C4-2B (cell line): ENCODE results near the gene BMERB1.
"Not testable (repeated sequence)": the region's sequence is repeated elsewhere in the genome, so short reads cannot be mapped to it uniquely, and the experiment has no call there.

ENCODE experiments used
- H3K27ac ChIP-seq: fragments of 450-650 bp; 2 replicates; pipeline ENCODE4 v1.5.1; 2017
- ZFX ChIP-seq: fragments of 450-650 bp; IDR thresholded peaks from 2 replicates; pipeline ENCODE4 v1.6.1; 2017
- TF ChIP-seq, protein P1 (sequence below): fragments of 450-650 bp; conservative IDR thresholded peaks from 2 replicates; pipeline ENCODE4 v1.5.1; 2017; ENCODE audit warnings: mild to moderate bottlenecking

The BMERB1 gene

DNA sequence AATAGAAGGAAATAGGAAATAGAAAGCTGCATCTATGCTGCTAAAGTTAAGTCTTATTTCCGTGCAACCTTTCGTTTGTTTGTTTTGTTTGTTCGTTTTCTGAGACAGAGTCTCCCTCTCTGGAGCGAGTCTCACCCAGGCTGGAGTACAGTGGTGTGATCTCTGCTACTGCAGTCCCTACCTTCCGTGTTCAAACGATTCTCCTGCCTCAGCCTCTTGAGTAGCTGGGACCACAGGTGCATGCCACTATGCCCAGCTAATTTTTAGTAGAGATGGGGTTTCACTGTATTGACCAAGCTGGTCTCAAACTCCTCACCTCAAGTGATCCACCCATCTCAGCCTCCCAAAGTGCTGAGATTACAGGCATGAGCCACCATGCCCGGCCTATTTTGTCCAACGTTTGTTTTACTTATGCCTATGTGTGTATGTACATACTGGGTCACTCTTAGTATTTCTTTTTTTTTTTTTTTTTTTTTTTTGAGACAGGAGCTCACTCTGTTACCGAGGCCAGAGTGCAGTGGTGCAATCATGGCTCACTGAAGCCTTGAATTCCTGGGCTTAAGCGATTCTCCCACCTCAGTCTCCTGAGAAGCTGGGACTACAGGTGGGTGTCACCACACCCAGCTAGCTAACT, 16.8 kb downstream of the BMERB1 start:
- no peak for TF ChIP-seq ZFX
- TF ChIP-seq, protein P1, sequence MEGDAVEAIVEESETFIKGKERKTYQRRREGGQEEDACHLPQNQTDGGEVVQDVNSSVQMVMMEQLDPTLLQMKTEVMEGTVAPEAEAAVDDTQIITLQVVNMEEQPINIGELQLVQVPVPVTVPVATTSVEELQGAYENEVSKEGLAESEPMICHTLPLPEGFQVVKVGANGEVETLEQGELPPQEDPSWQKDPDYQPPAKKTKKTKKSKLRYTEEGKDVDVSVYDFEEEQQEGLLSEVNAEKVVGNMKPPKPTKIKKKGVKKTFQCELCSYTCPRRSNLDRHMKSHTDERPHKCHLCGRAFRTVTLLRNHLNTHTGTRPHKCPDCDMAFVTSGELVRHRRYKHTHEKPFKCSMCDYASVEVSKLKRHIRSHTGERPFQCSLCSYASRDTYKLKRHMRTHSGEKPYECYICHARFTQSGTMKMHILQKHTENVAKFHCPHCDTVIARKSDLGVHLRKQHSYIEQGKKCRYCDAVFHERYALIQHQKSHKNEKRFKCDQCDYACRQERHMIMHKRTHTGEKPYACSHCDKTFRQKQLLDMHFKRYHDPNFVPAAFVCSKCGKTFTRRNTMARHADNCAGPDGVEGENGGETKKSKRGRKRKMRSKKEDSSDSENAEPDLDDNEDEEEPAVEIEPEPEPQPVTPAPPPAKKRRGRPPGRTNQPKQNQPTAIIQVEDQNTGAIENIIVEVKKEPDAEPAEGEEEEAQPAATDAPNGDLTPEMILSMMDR: no peak
- H3K27ac ChIP-seq: no peak overlapping the region

DNA sequence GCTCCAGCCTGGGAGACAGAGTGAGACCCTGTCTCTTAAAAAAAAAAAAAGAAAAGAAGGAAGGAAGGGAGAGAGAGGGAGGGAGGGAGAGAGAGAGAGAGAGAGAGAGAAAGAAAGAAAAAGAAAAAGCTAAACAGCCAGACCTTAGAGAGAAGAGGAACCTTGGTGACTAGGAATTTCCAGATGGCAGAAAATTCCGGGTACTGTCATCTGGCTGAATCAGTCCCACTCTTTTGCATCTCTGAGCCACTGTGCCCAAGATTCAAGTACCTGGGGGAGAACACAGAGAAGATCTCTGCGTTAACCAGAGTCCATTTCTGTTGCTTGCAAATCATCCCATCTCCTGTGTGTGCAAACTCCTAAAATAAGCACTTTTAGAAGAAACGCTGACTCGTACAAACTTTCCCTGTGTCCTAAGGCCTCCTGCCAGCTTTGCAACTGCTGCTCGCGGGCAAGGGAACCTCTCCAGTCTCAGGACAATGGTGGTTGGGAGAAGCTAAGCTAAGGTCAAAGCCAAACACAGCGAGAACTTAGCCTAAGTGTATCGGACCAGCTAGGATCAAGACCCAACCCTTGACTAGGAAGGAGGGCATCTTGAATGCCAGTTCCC, 18.0 kb downstream of the BMERB1 start:
- no peak overlapping the region for H3K27ac ChIP-seq
- no peak for TF ChIP-seq ZFX

DNA sequence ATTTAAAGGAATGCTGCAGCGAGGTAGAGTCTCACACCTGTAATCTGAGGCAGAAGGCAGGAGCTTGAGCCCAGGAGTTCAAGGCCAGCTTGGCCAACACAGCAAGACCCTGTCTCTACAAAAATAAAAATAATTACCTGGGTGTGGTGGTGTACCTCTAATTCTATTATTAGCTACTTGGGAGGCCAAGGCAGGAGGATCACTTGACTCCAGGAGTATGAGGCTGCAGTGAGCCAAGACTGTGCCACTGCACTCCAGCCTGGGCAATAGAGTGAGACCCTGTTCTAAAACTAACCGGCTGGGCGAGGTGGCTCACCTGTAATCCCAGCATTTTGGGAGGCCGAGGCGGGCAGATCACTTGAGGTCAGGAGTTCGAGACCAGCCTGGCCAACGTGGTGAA, 18.9 kb downstream of the BMERB1 start:
- H3K27ac ChIP-seq: not testable (repeated sequence)

DNA sequence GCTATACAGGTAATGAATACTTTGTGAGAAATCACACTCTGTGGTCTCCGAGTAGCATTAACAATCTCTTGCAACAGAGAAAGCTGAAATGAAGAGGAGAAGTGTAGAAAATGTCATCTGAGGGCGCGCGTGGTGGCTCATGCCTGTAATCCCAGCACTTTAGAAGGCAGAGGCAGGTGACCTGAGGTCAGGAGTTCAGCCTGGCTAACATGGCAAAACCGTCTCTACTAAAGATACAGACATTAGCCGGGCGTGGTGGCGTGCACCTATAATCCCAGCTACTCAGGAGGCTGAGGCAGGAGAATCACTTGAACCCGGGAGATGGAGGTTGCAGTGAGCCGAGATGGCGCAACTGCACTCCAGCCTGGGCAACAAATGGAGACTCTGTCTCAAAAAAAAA, 20.5 kb downstream of the BMERB1 start:
- H3K27ac ChIP-seq: not testable (repeated sequence)

DNA sequence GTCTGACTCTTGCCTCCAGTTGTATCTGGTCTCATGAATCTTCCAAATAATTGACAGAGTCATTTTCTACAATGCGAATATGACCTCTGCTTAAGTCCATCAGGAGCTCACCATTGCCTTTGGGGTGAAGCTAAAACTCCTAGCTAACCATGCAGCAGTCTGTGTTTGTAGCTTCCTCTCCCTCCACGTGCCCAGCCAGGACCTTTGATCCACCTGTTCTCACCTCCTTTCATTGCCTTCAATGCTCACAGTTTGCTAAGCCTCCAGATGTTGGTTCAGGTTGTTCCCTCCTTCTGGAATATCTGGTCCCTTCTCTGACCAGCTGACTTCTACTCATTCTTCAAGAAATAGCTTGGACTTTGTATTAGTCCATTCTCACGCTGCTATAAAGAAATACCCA, 23.0 kb downstream of the BMERB1 start:
- no peak overlapping the region for H3K27ac ChIP-seq
- TF ChIP-seq ZFX: no peak
- TF ChIP-seq, protein P1: no peak

DNA sequence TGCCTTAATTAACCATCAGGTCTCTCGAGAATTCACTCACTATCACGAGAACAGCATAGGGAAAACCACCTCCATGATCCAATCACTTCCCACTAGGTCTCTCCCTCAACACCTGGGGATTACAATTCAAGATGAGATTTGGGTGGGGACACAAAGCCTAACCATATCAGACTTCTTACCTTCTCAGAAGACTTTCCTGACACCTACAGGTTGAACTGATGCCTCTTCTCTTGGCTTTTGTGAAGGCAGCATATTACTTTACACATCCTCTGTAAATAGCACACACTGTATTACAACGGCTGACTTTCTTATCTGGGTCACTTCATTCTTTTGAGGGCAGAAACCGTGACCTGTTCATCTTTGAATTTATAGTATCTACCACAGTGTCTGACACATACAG, 23.6 kb downstream of the BMERB1 start:
- TF ChIP-seq, protein P1: peak; percentile 25
- TF ChIP-seq ZFX: no peak
- H3K27ac ChIP-seq: no peak overlapping the region

DNA sequence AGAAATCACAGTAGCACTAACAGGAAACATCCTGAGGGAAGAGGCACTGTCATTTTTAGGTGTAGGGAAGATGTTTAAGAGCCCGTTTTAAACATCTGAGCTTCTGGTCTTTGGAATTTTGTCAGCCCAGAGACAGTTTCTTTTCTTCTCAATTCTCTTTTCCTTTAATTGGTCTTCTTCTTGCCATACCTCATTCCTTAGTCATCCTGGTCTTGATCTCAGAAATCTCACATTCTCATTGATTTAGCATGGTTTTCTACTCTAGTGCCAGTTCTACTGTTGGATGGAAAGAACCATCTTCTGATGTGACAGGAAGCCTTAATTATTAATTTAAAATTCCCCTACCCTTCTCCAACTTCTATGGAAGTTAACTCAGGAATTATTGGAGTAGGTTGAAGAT, 25.4 kb downstream of the BMERB1 start:
- TF ChIP-seq ZFX: no peak
- TF ChIP-seq, protein P1: no peak
- H3K27ac ChIP-seq: no peak overlapping the region

DNA sequence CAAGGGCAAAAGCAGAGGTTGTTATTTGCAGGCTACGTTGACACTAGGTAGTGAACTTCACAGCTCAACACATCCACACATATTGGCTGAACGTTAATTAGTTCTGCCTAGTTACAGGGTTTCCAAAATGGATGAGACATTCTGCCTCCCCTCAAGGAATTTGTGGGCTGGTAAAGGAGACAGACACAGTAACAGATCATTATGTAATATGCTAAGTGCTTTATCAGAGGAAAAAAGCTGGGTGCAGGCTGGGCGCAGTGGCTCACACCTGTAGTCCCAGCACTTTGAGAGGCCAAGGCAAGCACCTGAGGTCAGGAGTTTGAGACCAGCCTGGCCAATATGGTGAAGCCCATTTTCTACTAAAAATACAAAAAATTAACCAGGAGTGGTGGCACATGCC, 26.2 kb downstream of the BMERB1 start:
- no peak for TF ChIP-seq ZFX
- TF ChIP-seq, protein P1: no peak; the same call in 1 of the 2 replicates
- H3K27ac ChIP-seq: no peak overlapping the region

DNA sequence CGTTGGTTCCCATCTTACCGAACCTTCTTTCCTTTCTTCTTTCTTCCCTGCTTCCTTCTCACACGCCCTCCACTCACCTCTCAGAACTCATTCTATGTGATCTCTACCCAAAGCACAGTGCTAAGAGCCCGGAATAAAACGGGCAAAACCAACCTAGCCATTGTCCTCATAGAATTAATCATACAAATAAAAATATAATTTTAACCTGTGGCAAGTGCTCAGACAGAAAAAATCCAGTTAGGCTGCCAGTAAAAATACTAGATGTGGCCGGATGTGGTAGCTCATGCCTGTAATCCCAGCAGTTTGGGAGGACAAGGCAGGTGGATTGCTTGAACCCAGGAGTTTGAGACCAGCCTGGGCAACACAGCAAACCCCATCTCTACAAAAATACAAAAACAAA, 27.0 kb downstream of the BMERB1 start:
- TF ChIP-seq, protein P1: no peak
- no peak for TF ChIP-seq ZFX

More for the DNA sequence above, 27.0 kb downstream of the BMERB1 start:
- no peak overlapping the region for H3K27ac ChIP-seq
